GM19025 (cell line): ENCODE data around the gene CNNM2.

Experiments used
- ATAC-seq: cut with Tn5 transposase; IDR thresholded peaks from one replicate; pipeline ENCODE4 v1.9.1; 2021; ENCODE audit warnings: mild to moderate bottlenecking, low read depth, moderate library complexity; ENCODE audit not compliant: unreplicated experiment

CNNM2 gene

DNA sequence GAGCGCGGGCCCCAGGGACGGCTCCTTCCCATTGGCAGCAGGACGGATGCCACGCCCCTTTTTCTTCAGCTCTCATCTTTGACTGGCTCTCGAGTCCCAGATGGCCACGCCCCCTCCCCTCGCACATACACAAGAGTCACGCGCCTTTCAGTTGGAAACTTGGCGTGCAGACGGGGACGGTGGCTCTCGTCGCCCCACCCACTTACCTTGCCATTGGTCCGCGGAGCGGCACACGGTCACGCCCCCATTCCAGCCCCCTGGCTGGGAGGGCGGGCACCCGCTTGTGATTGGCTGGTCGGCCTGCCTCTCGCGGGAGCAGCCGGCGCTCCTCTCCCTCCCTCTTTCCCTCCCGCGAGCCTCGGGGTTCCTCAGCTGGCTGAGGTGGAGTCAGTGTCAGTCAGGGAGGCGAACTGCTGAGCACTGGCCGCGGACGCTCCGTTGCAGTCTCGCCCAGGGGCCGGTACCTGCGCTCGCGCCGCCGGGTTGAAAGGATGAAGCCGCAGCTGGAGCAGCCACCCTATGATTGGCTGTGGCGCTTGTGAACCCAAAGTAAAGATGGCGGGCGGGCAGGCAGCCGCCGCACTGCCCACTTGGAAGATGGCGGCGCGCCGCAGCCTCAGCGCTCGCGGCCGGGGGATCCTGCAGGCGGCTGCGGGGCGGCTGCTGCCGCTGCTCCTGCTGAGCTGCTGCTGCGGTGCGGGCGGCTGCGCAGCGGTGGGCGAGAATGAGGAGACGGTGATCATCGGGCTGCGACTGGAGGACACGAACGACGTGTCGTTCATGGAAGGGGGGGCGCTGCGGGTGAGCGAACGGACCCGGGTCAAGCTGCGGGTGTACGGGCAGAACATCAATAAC, at the start of gene CNNM2:
CNNM2 (plus strand) TSS at position 333 of the 855 bp plus-strand sequence; CDS start at position 520, 187 bp downstream.
- ATAC-seq = peak; percentile 89

DNA sequence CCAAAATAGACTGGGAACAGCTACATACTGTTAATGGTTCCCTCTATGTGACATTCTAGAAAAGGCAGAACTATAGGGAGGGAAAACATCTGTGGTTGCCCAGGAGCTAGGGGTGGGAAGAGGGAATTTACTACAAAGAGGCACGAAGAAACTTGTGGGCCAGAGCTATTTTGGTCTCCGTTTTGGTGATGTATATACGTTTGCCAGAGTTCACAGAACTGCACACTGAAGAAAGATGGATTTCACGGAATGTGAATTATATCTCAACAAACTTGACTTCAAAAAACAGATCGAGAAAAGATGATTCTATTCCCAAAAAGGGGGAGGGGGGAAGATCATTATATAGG, 49.2 kb upstream of the CNNM2 start:
- no peak for ATAC-seq

DNA sequence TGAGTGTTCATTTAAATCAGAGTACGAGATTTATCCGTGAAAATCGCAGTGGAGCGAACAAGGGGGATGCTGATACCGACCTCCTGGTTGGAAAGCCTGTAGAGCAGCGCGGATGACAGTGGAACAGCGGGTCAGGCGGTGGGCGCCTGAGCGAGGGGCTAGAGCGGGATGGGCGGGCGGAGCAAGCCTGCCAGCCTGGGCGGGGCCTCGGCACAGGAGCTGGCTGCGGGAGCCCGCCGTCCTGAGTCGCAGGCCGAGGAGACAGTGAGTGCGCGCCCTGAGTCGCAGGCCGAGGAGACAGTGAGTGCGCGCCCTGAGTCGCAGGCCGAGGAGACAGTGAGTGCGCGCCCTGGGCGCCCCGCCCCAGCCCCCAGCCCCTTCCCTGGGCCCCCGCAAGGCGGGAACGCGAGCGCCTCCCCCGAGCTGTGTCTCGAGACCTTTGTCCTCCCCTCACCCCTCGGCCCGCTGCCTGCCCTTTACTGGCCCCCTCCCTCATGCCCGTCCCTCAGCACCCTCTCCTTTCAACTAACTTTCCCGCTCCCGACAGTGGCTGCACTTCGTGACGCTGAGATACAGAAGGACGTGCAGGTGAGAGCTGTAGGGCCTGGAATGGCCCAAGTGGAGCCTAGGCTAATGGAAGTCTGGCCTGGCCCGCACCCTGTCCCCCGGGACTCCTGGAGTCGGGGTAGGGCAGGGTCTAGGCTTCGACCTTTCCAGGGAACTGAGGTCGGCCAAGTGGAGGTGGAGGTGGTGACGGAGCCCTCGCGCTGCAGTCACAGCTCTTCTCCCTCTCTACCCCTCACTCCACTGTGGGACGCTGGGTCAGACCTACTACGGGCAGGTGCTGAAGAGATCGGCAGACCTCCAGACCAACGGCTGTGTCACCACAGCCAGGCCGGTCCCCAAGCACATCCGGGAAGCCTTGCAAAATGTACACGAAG, 48.6 kb upstream of the CNNM2 start, which contains the start of gene AS3MT:
AS3MT (plus strand) TSS at position 213 of the 941 bp plus-strand sequence; CDS start at position 336, 123 bp downstream.
- ATAC-seq = no peak

DNA sequence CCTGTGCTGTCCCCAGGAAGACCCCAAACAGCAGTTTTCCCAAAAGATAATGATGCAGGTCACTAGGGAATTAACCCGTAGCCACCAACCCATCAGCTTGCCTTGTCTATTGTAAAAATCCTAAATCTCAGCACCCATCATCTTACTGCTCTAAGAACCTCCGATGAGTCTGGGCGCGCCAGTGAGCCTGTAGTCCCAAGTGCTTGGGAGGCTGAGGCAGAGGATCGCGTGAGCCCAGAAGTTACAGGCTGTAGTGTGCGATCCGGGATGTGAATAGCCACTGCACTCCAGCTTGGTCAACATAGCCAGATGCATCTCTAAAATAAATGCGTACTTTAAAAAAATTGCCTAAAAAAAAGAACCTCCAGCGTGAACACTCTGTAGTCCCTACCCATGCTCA, 47.9 kb upstream of the CNNM2 start:
- no peak for ATAC-seq

DNA sequence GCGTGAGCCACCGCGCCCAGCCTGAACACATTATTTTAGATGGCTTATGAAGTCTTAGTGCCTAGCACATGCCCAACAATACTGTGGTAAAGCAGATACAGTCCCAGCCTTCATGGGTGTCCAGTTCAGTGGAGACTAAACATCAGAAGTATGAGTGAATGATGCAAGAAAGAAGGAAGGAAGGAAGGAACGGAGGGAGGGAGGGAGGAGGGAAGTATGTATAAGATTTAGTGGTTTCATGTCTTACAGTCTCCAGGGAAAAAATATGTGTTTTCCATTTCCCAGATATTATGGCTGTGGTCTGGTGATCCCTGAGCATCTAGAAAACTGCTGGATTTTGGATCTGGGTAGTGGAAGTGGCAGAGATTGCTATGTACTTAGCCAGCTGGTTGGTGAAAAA, 45.9 kb upstream of the CNNM2 start:
- no peak for ATAC-seq

DNA sequence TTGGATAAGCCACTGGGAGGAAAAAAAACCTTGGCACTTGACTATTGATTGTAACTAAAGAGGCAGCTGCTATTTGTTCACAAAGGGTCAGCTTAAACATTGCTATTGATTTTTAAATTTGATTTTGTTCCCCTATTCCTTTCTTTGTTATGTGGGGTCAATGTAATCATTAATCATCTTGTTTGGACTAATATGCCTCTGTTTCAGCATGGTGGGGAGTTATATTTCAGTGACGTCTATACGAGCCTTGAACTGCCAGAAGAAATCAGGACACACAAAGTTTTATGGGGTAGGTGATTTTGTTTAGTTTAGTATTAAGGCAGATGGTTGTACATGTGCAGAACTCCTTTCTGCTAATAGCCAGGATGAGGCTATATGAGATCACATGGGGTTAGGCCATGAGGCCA, 41.3 kb upstream of the CNNM2 start:
- ATAC-seq = no peak

DNA sequence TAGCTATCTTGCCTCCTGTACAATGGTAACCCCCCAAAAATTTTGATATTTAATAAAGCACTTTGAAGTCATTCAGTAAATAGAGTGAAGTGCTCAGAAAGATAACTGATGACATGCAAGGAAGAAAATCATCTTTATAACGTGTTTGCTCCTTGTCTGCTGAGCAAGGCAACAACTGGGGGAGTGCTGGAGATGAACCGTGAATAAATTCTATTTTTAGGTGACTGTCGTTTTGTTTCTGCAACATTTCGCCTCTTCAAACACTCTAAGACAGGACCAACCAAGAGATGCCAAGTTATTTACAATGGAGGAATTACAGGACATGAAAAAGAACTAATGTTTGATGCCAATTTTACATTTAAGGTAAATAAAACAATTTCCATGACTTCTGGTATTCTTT, 39.5 kb upstream of the CNNM2 start:
- ATAC-seq = no peak

DNA sequence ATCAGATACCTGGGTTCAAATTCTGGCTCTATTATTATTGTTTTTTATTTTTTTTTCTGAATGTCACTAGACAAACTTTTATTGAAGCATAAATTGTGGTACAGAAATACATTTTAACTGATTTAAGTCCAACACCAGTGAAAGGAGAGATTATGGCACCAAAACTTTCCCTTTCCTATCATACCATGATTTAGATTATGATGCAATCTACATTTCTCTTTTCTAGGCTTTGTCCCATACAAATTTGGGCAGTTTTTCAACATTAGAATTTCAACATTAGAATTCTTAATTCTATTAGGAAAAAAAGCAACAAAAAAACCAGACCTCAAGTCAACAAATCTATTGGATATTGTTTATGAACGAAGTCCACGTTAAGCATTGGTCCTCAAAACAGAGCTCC, 37.8 kb upstream of the CNNM2 start:
- no peak for ATAC-seq

DNA sequence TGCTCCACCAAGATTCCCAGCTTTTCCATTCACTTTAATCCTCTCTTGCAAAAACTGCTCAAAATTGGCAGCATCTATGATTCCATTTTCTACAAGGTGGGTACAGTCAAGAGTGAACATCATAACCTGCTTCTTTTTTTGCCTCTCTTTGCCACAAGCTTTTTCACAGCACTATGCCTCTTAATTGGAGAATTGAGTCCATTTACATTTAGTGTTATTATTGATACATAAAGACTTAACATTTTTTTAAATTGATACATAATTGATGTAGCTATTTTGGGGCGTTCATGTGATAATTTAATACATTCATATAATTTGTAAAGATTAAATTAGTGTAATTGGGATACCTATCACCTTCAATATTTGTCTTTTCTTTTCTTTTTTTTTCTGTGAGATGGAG, 30.0 kb upstream of the CNNM2 start:
- ATAC-seq = no peak

DNA sequence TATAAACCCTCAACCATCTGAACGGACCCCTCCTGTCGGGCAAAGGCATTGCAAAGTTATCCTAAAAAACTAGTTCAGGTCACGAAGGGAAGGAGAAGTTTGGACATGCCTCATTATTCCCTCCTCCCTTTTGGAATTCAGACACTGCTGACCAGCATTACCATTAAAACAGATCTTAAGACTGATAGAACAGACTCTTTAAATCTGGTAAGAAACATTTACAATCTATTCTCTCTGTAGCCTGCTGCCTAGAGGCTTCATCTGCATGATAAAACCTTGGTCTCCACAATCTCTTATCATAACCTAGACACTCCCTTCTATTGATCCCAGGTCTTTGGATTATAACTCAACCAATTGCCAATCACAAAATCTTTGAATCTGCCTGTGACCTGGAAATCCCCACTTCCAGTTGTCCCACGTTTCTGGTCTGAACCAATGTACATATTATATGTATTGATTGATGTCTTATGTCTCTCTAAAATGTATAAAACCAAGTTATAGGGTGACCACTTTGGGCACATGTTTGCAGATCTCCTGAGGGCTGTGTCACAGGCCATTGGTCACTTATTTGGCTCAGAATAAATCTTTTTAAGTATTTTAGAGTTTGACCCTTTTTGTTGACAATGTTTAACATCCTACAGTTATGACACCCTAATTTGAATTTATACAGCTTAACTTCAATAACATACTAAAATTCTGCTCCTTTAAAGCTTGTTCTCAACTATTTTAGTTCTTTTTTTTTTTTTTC, 23.5 kb upstream of the CNNM2 start:
- ATAC-seq = no peak

DNA sequence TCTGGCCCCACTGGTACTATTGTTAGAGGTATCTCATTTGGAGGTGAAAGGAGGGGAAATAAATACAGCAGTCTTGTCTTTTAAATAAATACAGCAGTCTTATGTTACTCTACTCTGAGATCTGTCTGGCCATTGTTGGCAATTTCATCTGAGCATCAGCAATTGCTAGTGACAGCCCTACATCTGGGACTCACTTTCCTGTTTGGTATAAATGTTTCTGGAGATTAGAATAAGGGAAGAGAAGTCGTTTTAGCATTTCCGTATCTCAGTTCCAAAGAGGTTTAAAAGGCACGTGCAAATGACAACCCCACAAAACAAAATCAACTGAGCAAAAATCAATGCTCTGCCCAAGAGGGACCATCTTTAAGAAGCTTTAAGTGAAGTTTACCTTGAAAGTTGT, 18.1 kb upstream of the CNNM2 start:
- ATAC-seq = no peak

DNA sequence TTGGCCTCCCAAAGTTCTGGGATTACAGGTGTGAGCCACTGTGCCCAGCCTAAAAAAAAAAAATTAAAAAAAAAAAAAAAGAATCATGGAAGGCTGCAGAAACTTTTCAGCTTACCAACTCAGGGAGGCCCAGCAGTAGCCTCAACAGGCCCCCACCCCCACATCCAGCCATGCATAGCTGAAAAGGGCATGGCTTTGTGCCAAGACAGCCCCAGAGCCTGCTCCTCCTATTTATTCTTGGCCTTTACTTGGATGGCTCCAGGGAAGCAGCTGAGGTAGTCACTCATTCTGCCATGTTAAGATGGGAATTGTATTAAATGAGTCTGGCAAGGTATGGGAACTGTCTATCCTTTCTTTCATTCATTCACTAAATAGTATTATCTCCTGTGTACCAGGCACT, 13.7 kb upstream of the CNNM2 start:
- no peak for ATAC-seq

DNA sequence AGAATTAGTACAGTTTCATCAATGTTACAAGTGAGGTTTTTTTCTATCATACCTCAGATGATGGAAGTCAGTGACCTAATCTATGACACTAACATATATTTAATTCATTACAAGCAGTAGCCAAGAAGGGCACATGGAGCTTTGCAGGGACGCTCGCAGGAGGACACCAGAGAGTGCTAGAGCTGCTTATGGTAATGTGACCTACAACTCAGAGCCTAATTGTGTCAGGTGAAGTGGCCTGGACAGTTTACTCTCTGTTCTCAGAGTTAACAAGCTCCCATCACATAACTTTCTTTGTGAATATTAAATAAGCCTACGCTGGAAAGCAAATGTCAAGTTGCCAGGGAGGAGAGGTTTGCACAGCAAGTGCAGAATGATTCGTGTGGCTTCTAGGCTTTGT, 11.6 kb upstream of the CNNM2 start:
- ATAC-seq = no peak

DNA sequence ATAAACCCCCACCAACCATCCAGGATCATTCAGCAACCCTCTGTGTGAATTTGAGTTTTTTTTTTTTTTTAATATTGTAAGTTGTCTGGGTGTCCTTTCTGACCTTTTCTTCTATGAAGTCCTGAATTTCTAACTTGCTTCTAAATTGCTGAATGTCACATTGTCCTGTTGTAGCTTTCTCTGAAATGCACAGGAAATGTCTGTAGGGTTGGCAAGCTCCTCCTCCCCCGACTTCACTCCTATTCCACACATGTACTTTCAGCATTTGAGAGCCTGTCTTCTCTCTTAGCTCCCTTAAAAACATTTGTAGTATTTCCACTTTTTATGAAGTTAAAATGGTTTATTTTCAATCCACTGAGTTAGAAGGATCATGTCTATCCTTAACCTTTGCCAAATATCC, 3.3 kb upstream of the CNNM2 start:
- ATAC-seq = no peak

DNA sequence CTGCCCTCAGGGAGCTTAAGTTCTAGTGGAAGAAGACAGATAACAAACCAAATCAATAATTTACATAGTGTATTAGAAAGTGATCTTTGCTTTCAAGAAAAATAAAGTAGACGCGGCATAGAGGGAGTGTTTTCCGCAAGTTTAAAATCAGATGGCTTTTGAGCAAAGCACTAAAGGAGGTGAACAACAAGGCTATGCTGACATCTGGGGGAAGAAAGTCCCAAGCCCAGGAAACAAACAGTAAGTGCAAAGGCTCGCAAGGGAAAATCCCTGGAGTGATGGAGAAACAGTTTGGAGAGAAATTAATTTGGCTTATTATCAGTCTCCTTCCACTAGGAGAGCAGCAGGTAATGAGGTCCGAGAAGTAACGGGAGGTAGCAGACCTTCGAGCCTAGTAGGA, 1.9 kb upstream of the CNNM2 start:
- ATAC-seq = no peak

DNA sequence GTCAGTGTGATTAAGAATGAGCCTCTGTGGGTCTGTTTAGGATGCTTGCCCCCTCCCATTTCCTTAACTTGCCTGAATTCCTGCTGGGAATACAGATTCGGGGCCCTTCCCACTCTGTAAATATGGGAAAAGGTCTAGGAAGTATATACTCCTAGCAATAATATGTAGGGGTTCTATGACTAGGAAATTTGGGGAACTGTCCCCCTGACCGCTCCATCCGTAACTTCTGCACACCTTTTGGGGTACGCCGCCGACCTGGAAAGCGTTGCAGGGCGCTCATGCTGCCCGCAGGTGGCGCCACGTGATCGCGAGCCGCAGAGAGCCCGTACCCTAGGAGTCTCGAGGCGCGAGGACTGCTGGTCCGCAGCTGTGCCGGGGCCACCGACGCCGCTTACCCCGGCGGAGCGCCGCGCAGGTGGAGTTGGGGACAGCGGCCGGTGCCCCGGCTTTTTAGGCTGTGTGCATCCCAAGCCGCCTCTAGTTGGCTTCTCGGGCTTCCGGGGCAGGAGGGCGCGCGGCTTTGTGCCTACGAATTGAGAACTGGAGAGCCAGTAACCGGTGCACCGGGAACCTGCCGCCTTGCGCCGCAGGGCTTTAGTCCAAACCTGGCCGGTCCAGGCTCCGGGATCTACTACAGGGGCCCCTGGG, 656 bp upstream of the CNNM2 start:
- peak; percentile 24 for ATAC-seq

DNA sequence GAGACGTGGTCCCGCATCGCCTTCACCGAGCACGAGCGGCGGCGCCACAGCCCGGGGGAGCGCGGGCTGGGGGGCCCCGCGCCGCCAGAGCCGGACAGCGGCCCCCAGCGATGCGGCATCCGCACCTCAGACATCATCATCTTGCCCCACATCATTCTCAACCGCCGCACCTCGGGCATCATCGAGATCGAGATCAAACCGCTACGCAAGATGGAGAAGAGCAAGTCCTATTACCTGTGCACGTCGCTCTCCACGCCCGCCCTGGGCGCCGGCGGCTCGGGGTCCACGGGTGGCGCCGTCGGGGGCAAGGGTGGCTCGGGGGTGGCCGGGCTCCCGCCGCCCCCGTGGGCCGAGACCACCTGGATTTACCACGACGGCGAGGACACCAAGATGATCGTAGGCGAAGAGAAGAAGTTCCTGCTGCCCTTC, 737 bp downstream of the CNNM2 start:
- ATAC-seq = no peak

DNA sequence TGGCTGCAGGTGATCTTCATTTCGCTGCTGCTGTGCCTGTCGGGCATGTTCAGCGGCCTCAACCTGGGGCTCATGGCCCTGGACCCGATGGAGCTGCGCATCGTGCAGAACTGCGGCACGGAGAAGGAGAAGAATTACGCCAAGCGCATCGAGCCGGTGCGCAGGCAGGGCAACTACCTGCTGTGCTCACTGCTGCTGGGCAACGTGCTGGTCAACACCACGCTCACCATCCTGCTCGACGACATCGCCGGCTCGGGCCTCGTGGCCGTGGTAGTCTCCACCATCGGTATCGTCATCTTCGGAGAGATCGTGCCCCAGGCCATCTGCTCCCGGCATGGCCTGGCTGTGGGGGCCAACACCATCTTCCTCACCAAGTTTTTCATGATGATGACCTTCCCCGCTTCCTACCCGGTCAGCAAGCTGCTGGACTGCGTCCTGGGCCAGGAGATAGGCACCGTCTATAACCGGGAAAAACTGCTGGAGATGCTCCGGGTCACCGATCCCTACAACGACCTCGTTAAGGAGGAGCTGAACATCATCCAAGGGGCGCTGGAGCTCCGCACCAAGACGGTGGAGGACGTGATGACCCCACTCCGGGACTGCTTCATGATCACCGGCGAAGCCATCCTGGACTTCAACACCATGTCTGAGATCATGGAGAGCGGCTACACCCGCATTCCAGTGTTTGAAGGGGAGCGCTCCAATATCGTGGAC, 1.3 kb downstream of the CNNM2 start:
- no peak for ATAC-seq

DNA sequence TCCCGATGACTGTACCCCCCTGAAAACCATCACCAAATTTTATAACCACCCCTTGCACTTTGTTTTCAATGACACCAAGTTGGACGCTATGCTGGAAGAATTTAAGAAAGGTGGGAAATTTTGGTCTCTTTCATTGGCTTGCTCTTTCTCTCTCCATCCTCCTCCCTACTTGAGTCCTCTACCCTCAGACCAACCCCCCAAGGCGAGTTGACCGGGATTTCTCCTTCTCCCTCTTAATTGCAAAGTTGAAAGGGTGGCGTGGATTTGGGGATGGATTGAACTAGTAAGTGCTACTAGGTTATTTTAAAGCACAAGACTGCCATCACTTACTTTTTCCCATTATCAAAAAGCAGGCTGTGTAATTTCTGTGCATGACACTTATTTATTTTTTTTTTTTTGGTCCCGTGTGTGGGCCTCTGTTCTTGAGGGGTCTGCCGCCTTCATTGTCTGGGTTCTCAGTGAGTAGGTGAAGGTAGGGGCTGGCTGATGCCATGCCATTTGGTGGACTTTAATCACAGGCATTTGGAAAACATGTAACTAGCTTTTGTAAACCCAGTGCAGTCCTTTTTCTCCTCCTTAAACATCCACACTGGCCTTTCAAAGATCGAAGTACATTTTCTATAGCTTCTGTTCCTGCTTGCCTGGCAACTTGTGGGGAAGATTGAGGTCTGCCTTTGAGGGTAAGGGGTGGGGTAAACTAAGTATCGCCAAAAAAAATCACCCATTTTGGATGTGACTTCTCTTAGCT, 2.1 kb downstream of the CNNM2 start:
- ATAC-seq = no peak
